Measurements from ENCODE around the gene FBXO21.

DNA sequence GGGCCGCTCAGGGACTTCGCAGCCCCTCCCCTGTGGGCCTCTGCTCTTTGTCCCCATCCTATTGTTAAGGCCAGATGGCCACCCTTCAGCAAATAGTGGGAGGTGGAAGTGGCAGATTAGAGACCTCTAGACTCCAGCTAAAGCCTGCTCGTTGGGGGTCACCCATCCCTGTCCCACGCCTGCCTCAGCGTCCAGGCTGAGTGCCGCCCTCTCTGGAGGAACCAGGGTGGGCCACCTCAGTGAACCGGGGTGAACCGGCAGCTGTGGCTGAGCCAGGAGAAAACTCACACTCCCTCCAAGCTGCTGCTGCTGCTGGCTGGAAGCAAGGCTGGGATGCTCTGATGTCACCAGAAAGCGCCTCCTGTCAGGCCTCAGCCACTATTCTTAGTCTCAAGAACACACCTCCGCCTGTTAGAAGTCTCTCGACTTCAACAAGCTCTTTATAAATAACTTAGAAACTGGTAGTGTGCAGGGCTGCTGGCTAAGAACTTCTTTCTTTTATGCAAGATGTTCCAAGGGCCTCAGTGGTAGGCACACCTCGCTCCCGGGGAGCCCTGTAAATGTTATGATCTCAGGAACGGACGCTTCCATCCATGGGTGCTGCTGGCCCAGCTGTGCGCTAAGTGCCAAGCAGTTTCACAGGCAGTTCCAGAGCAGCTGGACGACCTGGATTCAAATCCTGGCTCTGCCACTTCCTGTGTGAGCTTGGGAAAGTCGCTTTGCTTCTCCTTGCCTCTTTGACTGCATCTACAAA lies 71.3 kb downstream of the FBXO21 start:
- TF ChIP-seq POLR2A (IDR thresholded peaks at IDR 0.05; ENCODE audit: low read length) (no peak), GATA1 (IDR thresholded peaks at IDR 0.05; ENCODE audit: low read depth, low read length) (no peak)
